GM18907 (cell line): Measurements from ENCODE around the gene RRP12.
A peak's percentile ranks its signal among the peaks of the same experiment; 100 is the strongest.

Experiments
- ATAC-seq: cut with Tn5 transposase; IDR thresholded peaks from one replicate; pipeline ENCODE4 v1.9.1; 2021; ENCODE audit warnings: mild to moderate bottlenecking, moderate library complexity; ENCODE audit not compliant: unreplicated experiment

RRP12 gene

DNA sequence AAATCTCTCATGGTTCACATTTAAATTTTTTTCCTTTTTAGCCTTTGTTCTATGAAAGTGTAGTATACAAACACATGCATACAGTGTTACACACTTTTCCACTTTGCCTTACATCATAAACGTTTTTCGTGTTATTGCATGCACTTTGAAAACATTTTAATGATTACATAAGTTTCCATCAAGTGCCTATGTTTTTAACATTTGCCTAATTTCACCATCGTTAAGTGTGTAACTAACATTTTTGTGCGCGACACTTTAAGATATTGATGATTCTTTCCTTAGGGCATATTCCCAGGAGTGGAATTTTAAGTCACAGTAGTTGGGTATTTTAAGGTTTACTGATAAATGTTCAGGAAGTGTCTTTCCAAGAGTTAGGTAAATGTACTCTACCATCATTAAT is 65.1 kb downstream of the RRP12 start:
- ATAC-seq: no peak

DNA sequence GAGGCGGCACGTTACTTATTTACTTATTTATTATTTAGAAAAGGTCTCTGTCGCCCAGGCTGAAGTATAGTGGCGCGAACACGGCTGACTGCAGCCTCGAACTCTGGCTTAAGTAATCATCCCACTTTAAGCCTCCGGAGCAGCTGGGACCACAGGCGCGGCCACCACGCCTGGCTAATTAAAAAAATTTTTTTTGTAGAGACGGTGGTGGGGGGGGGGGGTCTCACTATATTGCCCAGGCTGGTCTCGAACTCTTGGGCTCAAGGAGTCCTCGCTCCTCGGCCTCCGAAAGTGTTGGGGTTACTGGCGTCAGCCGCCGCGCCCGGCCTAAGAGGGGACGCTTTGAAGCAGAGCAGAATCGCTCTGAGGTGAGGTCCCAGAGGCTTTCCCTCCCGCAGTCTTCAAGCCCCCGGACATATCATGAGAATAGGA is 65.9 kb downstream of the RRP12 start:
- no peak for ATAC-seq

- peak; percentile 85 for ATAC-seq
Observed at GRCh38 chr10:97334370-97335175, 66.6 kb downstream of the RRP12 start, which contains the start of gene FRAT2. FRAT2 (minus strand) TSS chr10:97334729; CDS start chr10:97334572, 157 bp downstream.

- ATAC-seq: peak; percentile 25
Observed at GRCh38 chr10:97333601-97334369, 67.4 kb downstream of the RRP12 start.

DNA sequence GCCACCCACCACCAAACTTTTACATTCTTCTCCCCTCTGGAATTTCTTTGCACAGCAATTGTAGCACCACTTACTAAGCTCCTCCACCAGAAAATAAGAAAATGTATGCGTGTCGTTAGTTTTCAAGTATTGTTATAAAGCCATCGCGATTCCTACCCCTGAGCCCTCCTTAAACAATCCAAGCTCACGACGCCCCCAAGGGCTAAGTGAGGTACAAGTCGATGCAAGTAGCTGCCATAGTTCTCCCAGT is 67.9 kb downstream of the RRP12 start:
- no peak for ATAC-seq

DNA sequence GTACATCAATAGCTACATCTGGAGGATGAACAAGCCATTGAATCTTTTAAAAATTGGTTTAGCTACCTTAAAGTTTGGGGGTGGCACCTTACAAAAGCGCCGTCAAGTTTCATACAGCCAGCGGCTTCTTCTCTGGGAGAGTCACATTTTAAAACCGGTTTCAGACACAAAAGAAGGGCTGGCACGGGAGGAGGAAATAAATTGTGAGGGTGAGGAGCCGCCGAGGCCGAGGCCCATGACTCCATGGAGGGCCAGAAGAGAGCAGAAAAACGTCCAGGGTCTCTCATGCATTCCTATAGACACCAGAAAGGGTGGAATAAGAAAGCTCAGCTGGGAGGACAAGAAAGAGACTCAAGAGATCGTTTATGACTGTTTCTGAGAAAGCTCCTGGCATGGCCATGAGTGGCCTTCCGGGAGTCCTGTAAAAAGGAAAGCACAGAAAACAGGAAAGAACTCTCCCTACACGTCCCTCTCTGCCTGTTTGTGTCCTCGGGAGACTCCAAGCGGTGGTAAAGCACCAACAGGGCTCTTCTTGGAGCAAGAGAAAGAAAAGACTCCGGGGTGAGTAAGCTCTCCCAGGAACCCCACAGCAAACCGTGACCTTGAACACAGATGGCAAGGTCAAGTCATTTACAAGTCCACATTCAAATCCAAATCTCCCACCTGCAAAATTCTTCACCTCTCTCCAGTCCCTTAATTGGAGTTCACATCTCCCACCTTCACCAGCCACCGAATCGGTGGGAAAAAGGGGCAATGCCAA is 68.4 kb downstream of the RRP12 start:
- ATAC-seq: no peak

DNA sequence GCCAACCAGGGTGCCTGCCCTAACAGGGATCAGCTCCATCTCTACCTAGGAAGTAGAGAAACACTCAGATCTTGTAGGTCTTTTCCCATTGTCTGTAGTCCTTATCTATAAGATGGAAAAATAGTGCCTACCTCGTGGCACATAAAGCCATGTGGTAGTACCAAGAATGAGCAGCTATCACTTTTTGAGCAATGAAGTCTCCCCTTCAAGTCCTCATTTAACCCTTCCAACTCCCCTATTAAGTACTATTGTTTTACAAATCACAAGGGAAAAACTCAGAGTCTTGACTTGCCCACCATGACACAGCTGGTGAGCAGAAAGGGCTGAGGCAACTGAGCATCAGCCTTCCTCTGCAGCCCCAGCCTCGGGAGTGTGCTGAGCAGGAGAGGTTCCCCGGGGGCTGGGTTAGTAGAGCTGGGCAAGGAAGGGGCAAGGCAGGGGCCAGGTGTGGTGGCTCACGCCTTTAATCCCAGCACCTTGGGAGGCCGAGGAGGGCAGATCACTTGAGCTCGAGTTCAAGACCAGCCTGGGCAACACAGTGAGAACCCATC is 69.9 kb downstream of the RRP12 start:
- no peak for ATAC-seq

GRCh38 chr10:97329766-97330165 is 71.4 kb downstream of the RRP12 start:
- ATAC-seq: no peak

DNA sequence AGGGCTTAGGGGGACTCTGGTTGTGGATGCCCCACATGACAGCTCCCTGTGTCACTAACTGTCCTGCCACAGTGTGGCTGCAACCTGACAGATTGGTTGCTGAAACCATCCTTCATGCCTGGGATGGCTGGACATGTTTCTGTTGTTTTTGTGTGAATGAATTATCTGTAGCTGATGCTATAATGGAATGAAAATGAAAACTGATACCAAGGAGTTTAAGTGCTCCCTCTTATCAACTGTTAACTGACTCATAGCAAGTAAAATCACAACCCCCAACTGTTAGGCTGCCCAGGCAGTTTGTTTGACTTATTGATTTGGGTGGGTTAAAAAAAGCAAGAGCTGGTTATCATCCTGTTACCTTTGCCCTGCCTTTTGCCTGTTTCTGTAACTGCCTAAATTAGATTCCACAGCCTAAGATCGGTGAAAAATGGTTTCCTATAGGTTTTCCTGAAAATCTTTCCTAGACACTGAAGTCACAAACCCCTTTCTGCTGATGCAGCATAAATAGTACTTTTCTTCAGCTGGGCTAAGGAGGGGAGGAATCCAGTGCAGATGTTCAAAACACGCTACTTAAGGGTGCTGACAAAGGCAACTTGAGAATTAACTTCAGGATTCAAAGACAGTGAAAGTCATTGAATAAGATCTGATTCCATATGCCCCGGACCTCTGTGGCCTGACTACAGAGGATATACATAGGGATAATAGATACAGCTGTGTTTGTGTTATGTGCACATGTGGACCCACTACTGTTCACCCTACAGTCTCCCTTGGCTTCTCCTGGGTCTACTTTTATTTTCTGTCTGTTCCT is 72.3 kb downstream of the RRP12 start:
- no peak for ATAC-seq

GRCh38 chr10:97327348-97328294 is 73.5 kb downstream of the RRP12 start:
- no peak for ATAC-seq

- no peak for ATAC-seq
Observed at GRCh38 chr10:97325754-97326153, 75.4 kb downstream of the RRP12 start.

- ATAC-seq: no peak
Observed at GRCh38 chr10:97323501-97323900, 77.6 kb downstream of the RRP12 start.

GRCh38 chr10:97321804-97322190 is 79.3 kb downstream of the RRP12 start:
- ATAC-seq: no peak

DNA sequence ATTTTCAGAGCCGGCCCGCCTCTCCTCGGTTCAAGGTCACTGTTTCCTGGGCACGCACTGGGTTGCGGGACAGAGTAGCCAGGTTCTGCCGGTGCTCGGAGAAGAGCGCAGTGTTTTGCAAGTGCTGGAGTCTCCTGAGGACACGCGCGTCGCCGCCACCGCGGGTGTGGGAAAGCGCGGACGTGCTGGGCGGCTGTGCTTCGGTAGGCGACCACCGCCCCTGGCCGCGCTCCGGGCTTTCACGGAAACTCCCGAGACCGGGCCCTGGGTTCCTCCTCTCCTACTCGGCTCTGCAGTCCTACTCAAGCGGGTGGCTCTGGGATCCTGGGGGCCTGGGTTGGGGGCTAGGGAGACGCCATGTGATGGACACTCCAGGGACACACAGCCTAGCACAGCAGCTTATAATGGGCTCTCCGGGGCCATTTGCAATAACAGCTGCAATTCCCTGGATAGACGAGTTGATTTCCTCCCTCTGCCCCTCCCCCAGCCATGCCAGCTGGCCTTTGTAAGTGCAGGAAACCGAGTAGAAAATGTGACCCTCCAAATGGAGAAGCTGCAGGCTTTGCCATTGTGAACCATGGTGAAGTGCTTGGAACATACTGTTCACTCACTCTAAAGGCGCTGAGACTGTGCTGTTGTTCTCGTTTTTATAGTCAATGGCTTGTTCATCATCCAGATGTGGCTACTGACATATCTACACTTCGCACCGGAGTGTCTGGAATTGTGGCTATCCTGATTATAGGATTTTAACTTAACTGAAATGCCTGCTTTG is 79.9 kb downstream of the RRP12 start:
- ATAC-seq: no peak

DNA sequence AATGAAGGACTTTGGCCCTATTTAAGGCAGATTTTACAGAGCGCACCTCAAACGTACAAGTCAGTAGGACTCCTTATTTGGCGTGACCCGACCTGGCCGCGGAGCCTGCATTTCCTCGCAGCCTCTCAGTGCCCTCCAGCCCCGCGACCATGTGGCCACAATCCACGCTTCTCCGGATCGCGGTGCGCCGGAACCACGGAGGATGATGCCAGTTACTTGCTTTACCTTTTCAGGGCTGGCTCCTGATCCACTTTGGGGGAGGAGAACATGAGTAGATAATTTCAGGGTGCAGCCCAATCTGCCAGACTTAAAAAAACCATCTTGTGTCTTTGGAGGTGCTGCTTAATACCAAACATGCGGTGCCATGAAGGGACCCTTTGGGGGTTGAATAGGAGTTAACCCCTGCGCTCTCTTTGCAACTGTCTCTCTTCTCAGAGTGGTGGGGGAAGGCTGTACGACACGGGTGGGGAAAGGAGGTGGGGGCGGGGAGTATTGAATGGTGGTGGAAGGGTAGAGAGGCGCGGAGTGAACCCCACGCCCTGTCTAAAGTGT is 80.6 kb downstream of the RRP12 start:
- no peak for ATAC-seq

DNA sequence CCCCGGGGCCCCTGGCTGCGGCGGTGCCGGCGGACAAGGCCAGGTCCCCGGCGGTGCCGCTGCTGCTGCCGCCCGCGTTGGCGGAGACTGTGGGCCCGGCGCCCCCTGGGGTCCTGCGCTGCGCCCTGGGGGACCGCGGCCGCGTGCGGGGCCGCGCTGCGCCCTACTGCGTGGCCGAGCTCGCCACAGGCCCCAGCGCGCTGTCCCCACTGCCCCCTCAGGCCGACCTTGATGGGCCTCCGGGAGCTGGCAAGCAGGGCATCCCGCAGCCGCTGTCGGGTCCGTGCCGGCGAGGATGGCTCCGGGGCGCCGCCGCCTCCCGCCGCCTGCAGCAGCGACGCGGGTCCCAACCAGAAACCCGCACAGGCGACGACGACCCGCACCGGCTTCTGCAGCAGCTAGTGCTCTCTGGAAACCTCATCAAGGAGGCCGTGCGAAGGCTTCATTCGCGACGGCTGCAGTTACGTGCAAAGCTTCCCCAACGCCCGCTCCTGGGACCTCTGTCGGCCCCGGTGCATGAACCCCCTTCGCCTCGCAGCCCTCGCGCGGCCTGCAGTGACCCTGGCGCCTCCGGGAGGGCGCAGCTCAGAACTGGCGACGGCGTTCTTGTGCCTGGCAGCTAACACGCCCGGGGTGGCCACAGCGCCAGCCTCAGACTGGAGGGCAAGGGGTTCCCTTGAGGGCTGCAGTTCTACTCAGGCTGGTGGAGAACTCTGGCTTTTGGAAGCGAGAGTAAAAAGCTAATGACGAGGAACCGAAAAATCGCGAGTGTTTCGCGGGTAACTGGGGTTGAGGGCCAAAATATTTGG is 81.3 kb downstream of the RRP12 start:
- peak; percentile 33 for ATAC-seq
